ENCODE data around the gene FUBP3.

- TF ChIP-seq, protein P1, sequence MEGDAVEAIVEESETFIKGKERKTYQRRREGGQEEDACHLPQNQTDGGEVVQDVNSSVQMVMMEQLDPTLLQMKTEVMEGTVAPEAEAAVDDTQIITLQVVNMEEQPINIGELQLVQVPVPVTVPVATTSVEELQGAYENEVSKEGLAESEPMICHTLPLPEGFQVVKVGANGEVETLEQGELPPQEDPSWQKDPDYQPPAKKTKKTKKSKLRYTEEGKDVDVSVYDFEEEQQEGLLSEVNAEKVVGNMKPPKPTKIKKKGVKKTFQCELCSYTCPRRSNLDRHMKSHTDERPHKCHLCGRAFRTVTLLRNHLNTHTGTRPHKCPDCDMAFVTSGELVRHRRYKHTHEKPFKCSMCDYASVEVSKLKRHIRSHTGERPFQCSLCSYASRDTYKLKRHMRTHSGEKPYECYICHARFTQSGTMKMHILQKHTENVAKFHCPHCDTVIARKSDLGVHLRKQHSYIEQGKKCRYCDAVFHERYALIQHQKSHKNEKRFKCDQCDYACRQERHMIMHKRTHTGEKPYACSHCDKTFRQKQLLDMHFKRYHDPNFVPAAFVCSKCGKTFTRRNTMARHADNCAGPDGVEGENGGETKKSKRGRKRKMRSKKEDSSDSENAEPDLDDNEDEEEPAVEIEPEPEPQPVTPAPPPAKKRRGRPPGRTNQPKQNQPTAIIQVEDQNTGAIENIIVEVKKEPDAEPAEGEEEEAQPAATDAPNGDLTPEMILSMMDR (IDR thresholded peaks at IDR 0.05 in 8 of 11, conservative IDR thresholded peaks at IDR 0.05 in 3 of 11), result no peak
- TF ChIP-seq POLR2A (IDR thresholded peaks at IDR 0.05), result no peak
These were observed 23.4 kb upstream of the FUBP3 start for GRCh38 chr9:130555968-130556367.
